Ovary (tissue), 9 donors: ENCODE measurements around the gene PDPR. TPM values are rescaled to one million over a fixed set of nuclear protein-coding genes. Genes with fewer than 3 reads are reported as not detected.
A peak's percentile ranks its signal among the peaks of the same experiment; 100 is the strongest.

ENCODE experiments used
- DNase-seq, 5 donors: peaks; one replicate each; pipeline ENCODE4 v3.0.0-alpha.2; 2019 to 2020
- H3K27ac ChIP-seq, 2 donors: fragments of 200-600 bp; one replicate each; pipeline versions ENCODE4 v1.5.1 to v1.8.0; 2019 to 2022
- H3K27me3 ChIP-seq: fragments of 200-600 bp; one replicate; pipeline ENCODE4 v1.8.0; 2022
- H3K36me3 ChIP-seq: fragments of 200-600 bp; sonication (generic); one replicate; pipeline ENCODE4 v1.5.1; 2019
- H3K4me1 ChIP-seq: one replicate; pipeline ENCODE4 v1.8.1; 2013; ENCODE audit warnings: mild to moderate bottlenecking, moderate library complexity; ENCODE audit not compliant: insufficient read depth
- H3K4me3 ChIP-seq: fragments of 200-600 bp; sonication (generic); one replicate; pipeline ENCODE4 v1.5.1; 2017
- H3K9me3 ChIP-seq, 2 donors: fragments of 200-600 bp in 1 of 2; sonication (generic) in 1 of 2; one replicate each; pipeline versions ENCODE4 v1.5.1 to v1.8.1; 2013 to 2019; ENCODE audit warnings: mild to moderate bottlenecking in 1 of 2, moderate library complexity in 1 of 2
- EP300 ChIP-seq: sonication (generic); formaldehyde crosslinking; IDR thresholded peaks from one replicate; pipeline ENCODE4 v1.6.1; 2017; ENCODE audit warnings: antibody characterized with exemption
- POLR2A ChIP-seq: fragments of 450-650 bp; IDR thresholded peaks from one replicate; pipeline ENCODE4 v1.6.1; 2017; ENCODE audit warnings: antibody characterized with exemption, mild to moderate bottlenecking, moderate library complexity
- WGBS, 3 donors: extraction: QIAGEN DNeasy Blood & Tissue Kit in 1 of 3; methylation state at CpG; one replicate each; pipeline versions ENCODE4 v1.1.5 to v1.1.7; 2013 to 2017; 5-methylcytosine and 5-hydroxymethylcytosine counted together
- intact Hi-C, 4 donors: fragments of 100-400 bp; cut with DNase I; formaldehyde crosslinking; loops; one replicate each; pipeline versions ENCODE4 v1.11.0 to v1.15.1; 2022 to 2023
- polyA plus RNA-seq, 2 donors: library from polyadenylated mRNA; stranded (reverse); fragments of 200-250 nt in 1 of 2; fragments of 350-450 nt in 1 of 2; fragmentation: Illumina TruSeq in 1 of 2; extraction: RNeasy Lipid Tissue Mini Kit (QIAGEN cat#74804) in 1 of 2; gene quantifications; one replicate each; pipeline ENCODE4 v1.2.3, GENCODE V29; 2013 to 2014
- total RNA-seq, 7 donors: library from RNA; depleted of rRNA in 2 of 7; stranded (reverse); fragments of >200 nt in 2 of 7; fragmentation: NEBNext Ultra II Directional in 3 of 7; extraction: Animal tissue kit (Norgen Biotek cat#: 25700) in 3 of 7; gene quantifications; one replicate each; pipeline versions ENCODE4 v1.1.0 to v1.2.4, GENCODE V29; 2016 to 2023
- TF ChIP-seq, protein P1 (sequence below), 3 donors: fragments of 450-650 bp in 2 of 3; fragments of 200-600 bp in 1 of 3; IDR thresholded peaks; one replicate each; pipeline versions ENCODE4 v1.5.1 to v1.8.0; 2016 to 2022; ENCODE audit warnings: antibody characterized with exemption in 3 of 3, mild to moderate bottlenecking in 1 of 3
- donor health status: DM: no; HTN: no; CAD: no; lungs with moderate emphysema.
- donor health status: DM: no; HTN: no; CAD: no.
- donor health status: Bipolar disorder and iron deficiency.
- donor health status: DM: yes; HTN: yes; CAD: no.
- donor health status: DM: no; HTN: no; CAD: no.
- donor health status: DM: yes; HTN: yes; CAD: no.

The PDPR gene
- total and polyA plus RNA-seq, 9 donors: 13.4 to 44.5 (median 21.7) TPM

DNA sequence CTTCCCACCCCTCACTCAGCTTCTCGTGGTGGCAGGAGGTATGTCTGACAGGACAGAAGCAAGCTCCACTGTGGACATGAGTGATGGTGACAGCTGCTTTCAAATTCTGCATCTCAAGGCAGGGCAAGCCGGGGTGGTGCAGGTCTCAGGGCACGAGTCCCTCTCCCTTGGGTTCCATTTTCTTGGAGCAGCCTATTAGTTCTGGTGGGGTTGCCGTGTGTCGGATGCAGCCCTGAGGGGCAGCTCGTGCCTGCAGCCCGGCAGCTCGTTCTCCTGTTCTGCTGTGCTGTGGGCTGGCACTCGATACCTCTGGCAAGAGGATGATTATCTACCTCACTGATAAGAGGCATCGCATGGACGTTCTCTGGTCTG is 43.0 kb downstream of the PDPR start:
- H3K9me3 ChIP-seq: no peaks in the 10 kb centered on the region
- no peak for TF ChIP-seq EP300
- no peak for TF ChIP-seq POLR2A
- TF ChIP-seq, protein P1, sequence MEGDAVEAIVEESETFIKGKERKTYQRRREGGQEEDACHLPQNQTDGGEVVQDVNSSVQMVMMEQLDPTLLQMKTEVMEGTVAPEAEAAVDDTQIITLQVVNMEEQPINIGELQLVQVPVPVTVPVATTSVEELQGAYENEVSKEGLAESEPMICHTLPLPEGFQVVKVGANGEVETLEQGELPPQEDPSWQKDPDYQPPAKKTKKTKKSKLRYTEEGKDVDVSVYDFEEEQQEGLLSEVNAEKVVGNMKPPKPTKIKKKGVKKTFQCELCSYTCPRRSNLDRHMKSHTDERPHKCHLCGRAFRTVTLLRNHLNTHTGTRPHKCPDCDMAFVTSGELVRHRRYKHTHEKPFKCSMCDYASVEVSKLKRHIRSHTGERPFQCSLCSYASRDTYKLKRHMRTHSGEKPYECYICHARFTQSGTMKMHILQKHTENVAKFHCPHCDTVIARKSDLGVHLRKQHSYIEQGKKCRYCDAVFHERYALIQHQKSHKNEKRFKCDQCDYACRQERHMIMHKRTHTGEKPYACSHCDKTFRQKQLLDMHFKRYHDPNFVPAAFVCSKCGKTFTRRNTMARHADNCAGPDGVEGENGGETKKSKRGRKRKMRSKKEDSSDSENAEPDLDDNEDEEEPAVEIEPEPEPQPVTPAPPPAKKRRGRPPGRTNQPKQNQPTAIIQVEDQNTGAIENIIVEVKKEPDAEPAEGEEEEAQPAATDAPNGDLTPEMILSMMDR (IDR thresholded peaks at IDR 0.05): no peak
- no peaks in the 10 kb centered on the region for H3K27me3 ChIP-seq
- H3K4me3 ChIP-seq: no peak overlapping the region
- H3K27ac ChIP-seq: no peak overlapping the region
- H3K36me3 ChIP-seq: no peaks in the 10 kb centered on the region
- intact Hi-C loops: no loop called here
- H3K4me1 ChIP-seq: no peaks in the 10 kb centered on the region
- WGBS, 3 donors: 76 to 83% (median 83%) methylated on average over 11 of the region's 11 CpGs
- DNase-seq: peak in 1 of 5 donors; percentile 30

DNA sequence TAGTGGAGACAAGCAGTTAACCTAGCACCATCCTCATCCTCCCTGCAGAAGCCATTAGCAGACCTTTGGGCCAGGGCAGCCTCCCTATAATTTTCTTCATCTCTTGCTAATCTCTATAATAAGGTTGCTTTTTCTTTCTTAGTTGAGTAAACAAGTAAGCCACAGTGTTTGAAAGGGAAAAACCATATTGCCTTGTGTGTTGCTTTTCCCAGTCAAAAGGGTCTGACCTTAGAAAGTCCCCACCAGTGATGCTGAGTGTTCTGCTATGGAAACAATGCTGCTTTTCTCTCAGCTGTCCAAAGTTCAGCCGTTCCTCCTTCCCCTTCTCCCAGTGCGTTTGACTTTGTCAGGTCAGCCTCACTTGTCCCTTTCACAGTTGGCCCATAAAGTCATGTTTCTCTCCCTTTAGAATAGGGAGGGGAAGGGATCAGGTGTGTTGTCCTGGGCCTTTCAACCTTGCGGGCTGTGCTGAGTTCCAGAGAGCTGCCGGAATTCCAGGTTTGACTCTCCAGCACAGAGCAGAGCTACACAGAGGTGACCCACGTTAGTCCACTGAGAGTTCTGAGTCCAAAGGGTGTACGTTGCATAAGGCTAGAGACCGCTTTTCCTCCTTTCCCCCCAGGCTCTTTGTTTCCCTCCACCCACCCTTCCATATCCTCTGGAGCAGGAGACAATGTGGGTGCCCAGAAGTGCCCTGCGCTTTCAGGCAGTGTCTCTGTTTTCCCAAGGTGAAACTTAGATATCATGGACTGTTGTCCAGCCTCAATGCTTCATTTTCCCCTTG is 43.5 kb downstream of the PDPR start:
- TF ChIP-seq POLR2A: no peak
- TF ChIP-seq, protein P1 (IDR thresholded peaks at IDR 0.05): no peak
- H3K27me3 ChIP-seq: no peaks in the 10 kb centered on the region
- intact Hi-C loops: no loop called here
- DNase-seq: peak in 1 of 5 donors; percentile 13
- no peak overlapping the region for H3K4me3 ChIP-seq
- no peaks in the 10 kb centered on the region for H3K36me3 ChIP-seq
- 83 to 87% (median 84%) methylated on average over 8 of the region's 8 CpGs for WGBS, 3 donors
- no peak overlapping the region for H3K27ac ChIP-seq
- H3K4me1 ChIP-seq: no peaks in the 10 kb centered on the region
- no peaks in the 10 kb centered on the region for H3K9me3 ChIP-seq

DNA sequence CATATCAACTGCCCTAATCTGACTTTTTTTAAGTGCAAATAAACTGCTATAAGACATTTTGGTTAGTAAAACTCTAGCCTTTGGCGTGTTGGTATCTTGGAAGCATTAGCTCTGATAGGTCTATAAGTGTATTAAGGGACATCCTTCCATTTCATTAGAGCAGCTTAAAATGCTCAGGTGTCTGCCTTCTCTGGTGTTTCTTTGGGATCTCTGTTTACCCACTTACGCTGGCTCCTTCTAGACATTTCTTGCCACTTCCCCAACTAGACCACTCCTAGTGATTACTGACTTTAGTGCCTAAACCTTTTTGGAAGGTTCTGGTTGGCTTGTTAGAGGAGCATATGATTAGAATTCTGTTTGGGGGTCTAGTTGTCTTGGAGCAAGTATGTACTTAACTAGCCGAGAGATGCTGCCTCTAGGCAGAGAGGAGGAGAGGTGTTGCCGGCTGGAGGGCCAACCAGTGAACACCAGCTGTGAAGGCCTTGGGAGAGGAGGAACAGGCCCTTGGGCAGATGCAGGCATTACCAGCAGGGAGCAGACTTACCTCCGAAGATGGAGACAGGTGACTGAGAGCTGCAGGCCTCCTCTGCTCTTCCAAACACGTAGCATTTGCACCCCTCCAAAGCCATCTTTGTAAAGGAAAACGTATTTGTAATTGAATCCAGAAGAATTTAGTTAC is 44.3 kb downstream of the PDPR start:
- Histone ChIP-seq H3K4me3 (no peak overlapping the region), H3K27me3 (no peaks in the 10 kb centered on the region), H3K36me3 (no peaks in the 10 kb centered on the region), H3K9me3 (no peaks in the 10 kb centered on the region), H3K27ac (no peak overlapping the region), H3K4me1 (no peaks in the 10 kb centered on the region)
- WGBS, 3 donors: 69 to 71% (median 70%) methylated on average over 7 of the region's 7 CpGs
- intact Hi-C loops: no loop called here
- TF ChIP-seq POLR2A (no peak), EP300 (no peak)
- TF ChIP-seq, protein P1 (IDR thresholded peaks at IDR 0.05): no peak
- DNase-seq: peak in 1 of 5 donors; percentile 33

DNA sequence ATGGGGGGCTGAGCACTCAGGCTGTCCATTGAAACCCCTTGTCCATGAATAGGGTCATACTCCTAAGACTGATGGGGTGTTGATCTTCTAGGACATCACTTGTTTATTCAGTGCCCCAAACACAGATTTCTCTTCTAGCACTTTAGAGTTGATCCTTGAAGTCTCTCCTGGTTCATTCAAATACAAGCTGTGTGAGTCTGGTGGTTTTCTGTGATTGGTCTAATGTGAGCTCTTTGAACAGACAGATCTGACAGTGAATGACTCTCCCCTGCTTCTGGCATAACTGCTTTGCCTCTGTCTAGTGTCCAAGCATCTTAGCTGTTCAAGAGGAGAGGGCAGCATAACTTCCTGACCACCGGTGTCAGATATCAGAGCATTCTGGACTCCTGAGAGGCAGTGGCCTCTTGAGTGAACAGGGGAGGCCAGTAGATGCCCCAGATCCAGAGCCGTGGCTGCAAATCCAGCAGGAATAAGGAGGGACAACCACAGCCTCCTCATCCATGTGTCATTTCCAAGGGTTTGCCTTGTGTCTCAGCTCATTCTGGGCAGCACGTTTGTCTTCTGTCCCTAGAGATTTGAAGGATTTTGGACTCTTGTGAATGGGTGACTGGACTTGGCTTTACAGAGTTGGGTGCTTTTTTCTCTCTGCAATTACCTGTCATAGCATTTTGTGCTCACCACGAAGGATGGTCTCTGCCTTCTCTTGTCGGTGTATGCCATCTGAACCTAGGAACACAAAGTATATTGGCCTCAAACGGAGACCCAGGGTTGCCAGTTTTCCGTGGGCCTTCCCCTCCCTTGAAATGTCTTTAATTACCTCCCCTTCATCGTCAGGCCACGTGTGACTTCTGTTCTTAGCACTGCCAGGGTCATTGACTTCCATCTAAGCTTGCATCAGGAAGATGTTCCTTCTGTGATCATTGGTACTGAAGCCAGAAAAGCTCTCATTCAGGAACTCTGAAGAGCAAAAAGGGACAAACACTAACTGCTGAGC is 45.5 kb downstream of the PDPR start:
- peak in 1 of 5 donors; percentile 21 for DNase-seq
- H3K4me1 ChIP-seq: no peaks in the 10 kb centered on the region
- TF ChIP-seq EP300: no peak
- TF ChIP-seq, protein P1 (IDR thresholded peaks at IDR 0.05): no peak
- TF ChIP-seq POLR2A: no peak
- intact Hi-C loops: no loop called here
- 64 to 73% (median 66%) methylated on average over 9 of the region's 9 CpGs for WGBS, 3 donors
- H3K27ac ChIP-seq: no peak overlapping the region
- H3K4me3 ChIP-seq: no peak overlapping the region
- H3K27me3 ChIP-seq: no peaks in the 10 kb centered on the region
- H3K9me3 ChIP-seq: no peaks in the 10 kb centered on the region
- H3K36me3 ChIP-seq: no peaks in the 10 kb centered on the region
